HFFc6 (cell line): ENCODE measurements around the gene PPP1R26. TPM values are rescaled to one million over a fixed set of nuclear protein-coding genes. Genes with fewer than 3 reads are reported as not detected.
"Not testable (repeated sequence)": the region's sequence is repeated elsewhere in the genome, so short reads cannot be mapped to it uniquely, and the experiment has no call there.

Source experiments
- DNase-seq: peaks from one replicate; pipeline ENCODE4 v3.0.0-alpha.2; 2018
- H3K27ac Mint-ChIP-seq: 2 replicates; pipeline ENCODE4 v1.8.0; 2020; ENCODE audit warnings: mild to moderate bottlenecking, mixed read lengths
- H3K27me3 Mint-ChIP-seq: 2 replicates; pipeline ENCODE4 v1.8.0; 2021; ENCODE audit warnings: mild to moderate bottlenecking, moderate library complexity, mixed read lengths; ENCODE audit not compliant: insufficient read depth
- H3K36me3 Mint-ChIP-seq: 2 replicates; pipeline ENCODE4 v1.8.0; 2021; ENCODE audit warnings: low read depth, mixed read lengths
- H3K4me1 Mint-ChIP-seq: 2 replicates; pipeline ENCODE4 v1.8.0; 2020; ENCODE audit warnings: low read depth, mixed read lengths
- H3K4me3 Mint-ChIP-seq: 2 replicates; pipeline ENCODE4 v1.8.0; 2020; ENCODE audit warnings: mild to moderate bottlenecking, moderate library complexity, mixed read lengths
- H3K9me3 Mint-ChIP-seq: 2 replicates; pipeline ENCODE4 v1.8.0; 2020; ENCODE audit warnings: mild to moderate bottlenecking, mixed read lengths
- total RNA-seq, 6 experiments: library from RNA; stranded (reverse); fragmentation: NEBNext Ultra II Directional; extraction: Animal tissue kit (Norgen Biotek cat#: 25700); gene quantifications; 2 replicates in 1 of 6; 3 replicates in 5 of 6; pipeline ENCODE4 v1.2.3, GENCODE V29; 2021
- TF ChIP-seq, protein P1 (sequence below): fragments of 200-600 bp; sonication (generic); IDR thresholded peaks from 2 replicates; pipeline ENCODE4 v1.5.0; 2021; ENCODE audit warnings: antibody characterized with exemption, mild to moderate bottlenecking

PPP1R26 gene
- total RNA-seq, 6 experiments from 2014 or later, result 10.6 to 14.9 (median 11.0) TPM

DNA sequence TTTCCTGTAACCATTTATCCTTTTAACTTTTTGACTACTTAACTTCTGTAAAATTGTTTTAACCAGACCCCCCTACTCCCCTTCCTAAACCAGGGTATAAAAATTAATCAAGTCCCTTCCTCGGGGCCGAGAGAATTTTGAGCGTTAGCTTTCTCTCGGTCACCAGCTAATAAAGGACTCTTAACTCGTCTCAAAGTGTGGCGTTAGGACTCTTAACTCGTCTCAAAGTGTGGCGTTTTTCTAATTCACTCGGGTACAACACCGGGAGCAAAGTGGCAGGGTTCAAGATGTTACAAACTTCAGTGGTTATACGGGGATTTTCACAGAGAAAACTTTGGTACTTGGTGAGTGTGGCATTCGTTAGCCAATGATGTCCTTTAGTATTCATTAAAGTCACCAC is 39.7 kb upstream of the PPP1R26 start:
- TF ChIP-seq, protein P1, sequence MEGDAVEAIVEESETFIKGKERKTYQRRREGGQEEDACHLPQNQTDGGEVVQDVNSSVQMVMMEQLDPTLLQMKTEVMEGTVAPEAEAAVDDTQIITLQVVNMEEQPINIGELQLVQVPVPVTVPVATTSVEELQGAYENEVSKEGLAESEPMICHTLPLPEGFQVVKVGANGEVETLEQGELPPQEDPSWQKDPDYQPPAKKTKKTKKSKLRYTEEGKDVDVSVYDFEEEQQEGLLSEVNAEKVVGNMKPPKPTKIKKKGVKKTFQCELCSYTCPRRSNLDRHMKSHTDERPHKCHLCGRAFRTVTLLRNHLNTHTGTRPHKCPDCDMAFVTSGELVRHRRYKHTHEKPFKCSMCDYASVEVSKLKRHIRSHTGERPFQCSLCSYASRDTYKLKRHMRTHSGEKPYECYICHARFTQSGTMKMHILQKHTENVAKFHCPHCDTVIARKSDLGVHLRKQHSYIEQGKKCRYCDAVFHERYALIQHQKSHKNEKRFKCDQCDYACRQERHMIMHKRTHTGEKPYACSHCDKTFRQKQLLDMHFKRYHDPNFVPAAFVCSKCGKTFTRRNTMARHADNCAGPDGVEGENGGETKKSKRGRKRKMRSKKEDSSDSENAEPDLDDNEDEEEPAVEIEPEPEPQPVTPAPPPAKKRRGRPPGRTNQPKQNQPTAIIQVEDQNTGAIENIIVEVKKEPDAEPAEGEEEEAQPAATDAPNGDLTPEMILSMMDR, result no peak
- H3K27me3 Mint-ChIP-seq, result peaks cover 51% of the 10 kb centered on the region
- H3K4me1 Mint-ChIP-seq, result peaks cover 5% of the 10 kb centered on the region; the same call in 1 of the 2 replicates
- peaks cover 10% of the 10 kb centered on the region for H3K36me3 Mint-ChIP-seq
- H3K4me3 Mint-ChIP-seq, result no peak overlapping the region
- DNase-seq, result no peak
- no peak overlapping the region for H3K27ac Mint-ChIP-seq
- H3K9me3 Mint-ChIP-seq, result peaks cover 15% of the 10 kb centered on the region

DNA sequence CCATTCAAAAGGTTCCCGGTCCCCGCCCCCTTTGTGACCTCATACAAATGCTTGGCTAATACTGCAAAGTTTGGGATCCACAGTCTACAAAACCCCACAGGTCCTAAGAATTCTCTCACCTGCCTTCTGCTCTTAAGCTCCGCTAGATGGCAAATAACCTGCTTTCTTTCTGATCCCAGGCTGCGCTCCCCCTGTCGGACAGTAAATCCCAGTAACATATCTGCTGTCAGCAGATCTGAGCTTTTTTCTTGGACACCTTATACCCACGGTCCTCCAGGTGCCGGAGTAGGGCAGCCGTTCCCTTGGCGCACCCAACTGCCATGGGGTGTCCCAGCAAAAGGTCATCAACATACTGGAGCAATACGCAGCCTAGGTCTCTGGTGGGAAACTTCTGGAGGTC is 39.0 kb upstream of the PPP1R26 start:
- H3K27ac Mint-ChIP-seq, result no peak overlapping the region
- no peak for DNase-seq
- peaks cover 15% of the 10 kb centered on the region for H3K9me3 Mint-ChIP-seq
- H3K4me1 Mint-ChIP-seq, result peaks cover 5% of the 10 kb centered on the region; the same call in 1 of the 2 replicates
- H3K36me3 Mint-ChIP-seq, result peaks cover 10% of the 10 kb centered on the region
- H3K4me3 Mint-ChIP-seq, result no peak overlapping the region
- TF ChIP-seq, protein P1, result peak; percentile 15; the same call in 1 of the 2 replicates
- peaks cover 47% of the 10 kb centered on the region for H3K27me3 Mint-ChIP-seq

DNA sequence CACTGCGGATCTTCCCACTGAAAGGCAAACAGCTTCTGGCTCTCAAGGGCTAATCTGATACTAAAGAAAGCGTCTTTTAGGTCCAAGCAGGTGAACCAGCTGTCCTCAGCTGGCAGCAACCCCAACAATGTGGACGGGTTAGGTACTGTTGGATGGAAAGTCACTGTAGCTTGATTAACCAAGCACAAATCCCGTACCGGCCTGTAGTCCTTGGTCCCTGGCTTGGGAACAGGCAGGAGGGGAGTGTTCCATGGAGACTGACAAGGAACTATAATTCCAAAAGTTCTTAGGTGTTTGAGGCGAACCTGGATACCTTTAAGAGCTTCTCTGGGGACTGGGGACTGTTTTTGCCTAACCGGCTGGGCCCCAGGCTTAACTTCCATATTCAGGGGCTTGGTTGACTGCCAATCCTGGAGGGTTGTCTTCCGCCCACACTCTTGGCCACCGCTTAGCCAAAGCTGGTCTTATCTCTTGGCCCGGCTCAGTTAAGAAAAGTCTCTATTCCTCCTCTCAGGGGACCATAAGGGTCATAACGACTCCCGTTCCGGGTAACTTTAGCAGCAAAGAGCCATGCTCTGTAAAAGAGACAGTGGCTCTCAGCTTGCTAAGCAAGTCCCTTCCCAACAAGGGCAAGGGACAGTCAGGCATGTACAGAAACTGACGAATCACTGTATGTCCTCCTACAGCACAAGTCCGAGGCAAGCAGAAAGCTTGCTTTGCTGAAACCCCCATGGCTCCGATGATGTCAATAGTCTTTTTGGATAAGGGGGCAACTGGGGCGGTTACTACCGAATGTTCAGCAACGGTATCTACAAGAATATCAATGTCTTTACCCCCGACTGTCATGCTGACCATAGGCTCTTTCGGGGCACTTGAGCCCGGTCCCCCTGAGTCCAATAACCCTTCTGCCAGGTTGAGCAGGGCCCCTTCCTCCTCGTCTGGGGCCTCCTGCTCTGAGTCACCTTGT is 38.2 kb upstream of the PPP1R26 start:
- H3K36me3 Mint-ChIP-seq, H3K4me3 Mint-ChIP-seq, H3K27ac Mint-ChIP-seq, H3K4me1 Mint-ChIP-seq, DNase-seq: not testable (repeated sequence)
- H3K9me3 Mint-ChIP-seq, result peaks cover 15% of the 10 kb centered on the region
- H3K27me3 Mint-ChIP-seq, result peaks cover 44% of the 10 kb centered on the region

DNA sequence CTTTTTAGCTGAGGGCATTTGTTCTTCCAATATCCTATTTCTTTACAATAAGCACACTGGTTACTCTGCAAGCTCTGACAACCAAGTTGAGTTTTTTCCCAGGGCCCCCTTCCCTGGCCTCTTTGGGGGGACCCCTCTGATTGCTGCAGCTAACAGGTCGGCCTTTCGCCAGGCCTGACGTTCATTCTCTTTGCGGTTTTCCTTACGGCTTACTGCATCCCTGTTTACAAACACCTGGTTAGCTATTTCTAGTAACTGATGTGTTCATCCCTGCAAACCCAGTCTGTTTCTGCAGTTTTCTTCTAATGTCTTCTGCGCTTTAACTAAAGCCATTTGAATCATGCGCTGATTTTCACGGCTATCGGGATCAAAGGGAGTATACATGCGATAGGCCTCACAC is 37.5 kb upstream of the PPP1R26 start:
- DNase-seq, result no peak
- Mint-ChIP-seq H3K27me3 (peaks cover 44% of the 10 kb centered on the region), H3K4me3 (no peak overlapping the region), H3K27ac (no peak overlapping the region), H3K9me3 (peaks cover 9% of the 10 kb centered on the region), H3K4me1 (peaks cover 5% of the 10 kb centered on the region; the same call in 1 of the 2 replicates), H3K36me3 (peaks cover 5% of the 10 kb centered on the region)
- TF ChIP-seq, protein P1, result no peak

DNA sequence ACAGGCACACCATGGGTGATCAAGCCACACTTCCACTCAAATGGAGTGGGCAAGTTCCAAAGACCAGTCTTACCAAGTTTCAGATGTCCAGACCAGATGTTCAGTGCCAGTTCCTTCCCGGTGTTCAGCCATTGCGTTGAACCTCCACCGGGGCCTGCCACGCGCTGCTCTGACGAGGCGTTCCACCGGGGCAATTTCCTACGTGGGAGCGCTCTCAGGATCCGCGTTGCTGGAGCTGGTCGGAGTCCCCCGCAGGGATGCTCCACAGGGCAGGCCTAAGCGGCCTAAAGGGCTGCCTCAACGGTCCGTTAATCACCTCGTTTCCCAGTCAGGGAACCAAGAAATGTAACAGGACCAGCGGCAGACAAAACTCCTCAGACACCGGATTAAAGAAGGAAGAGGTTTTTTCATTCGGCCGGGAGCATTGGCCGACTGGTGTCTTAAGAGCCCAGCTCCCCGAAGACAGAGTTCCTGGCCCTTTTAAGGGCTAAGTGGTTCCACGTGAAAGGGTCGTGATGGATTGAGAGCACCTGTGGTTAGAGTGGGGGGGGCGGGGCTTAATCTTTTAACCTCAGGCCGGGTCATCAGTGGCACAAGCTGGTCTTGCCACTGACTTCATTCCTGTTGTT is 35.7 kb upstream of the PPP1R26 start:
- H3K9me3 Mint-ChIP-seq, result no peaks in the 10 kb centered on the region
- H3K4me3 Mint-ChIP-seq, result no peak overlapping the region
- TF ChIP-seq, protein P1, result no peak
- H3K27ac Mint-ChIP-seq, result no peak overlapping the region
- no peak for DNase-seq
- H3K27me3 Mint-ChIP-seq, result peaks cover 42% of the 10 kb centered on the region
- peaks cover 5% of the 10 kb centered on the region; the same call in 1 of the 2 replicates for H3K4me1 Mint-ChIP-seq
- no peaks in the 10 kb centered on the region for H3K36me3 Mint-ChIP-seq

DNA sequence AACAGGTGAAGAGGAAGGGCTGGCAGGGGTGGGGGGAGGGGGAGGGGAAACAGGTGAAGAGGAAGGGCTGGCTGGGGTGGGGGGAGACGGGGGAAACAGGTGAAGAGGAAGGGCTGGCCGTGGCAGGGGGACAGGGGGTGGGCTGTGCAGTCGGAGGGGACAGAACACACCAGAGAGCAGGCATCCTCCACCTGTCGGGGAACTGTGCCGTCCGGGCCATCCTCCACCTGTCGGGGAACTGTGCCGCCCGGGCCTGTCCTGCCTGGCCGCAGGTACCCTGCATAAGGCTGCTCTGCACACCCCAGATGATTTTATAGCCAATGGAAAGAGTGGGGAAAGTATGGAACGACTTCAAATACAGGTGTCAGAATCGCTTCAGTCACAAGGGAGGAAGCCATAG is 32.5 kb upstream of the PPP1R26 start:
- Mint-ChIP-seq H3K27me3 (peaks cover 22% of the 10 kb centered on the region), H3K36me3 (no peaks in the 10 kb centered on the region), H3K9me3 (no peaks in the 10 kb centered on the region), H3K4me1 (no peaks in the 10 kb centered on the region), H3K27ac (no peak overlapping the region), H3K4me3 (no peak overlapping the region)
- DNase-seq, result no peak
- TF ChIP-seq, protein P1, result no peak
